Dermis blood vessel endothelial cell (primary cell): ENCODE measurements around the gene SRPK1. TPM values are rescaled to one million over a fixed set of nuclear protein-coding genes. Genes with fewer than 3 reads are reported as not detected.

Experiments used
- DNase-seq: peaks from one replicate; pipeline ENCODE4 v3.0.0; 2010
- total RNA-seq: library from RNA; depleted of rRNA; stranded (reverse); fragments of >200 nt; gene quantifications from 2 replicates; pipeline ENCODE4 v1.2.3, GENCODE V29; 2014

Gene SRPK1
- total RNA-seq, 1 donor from 2014 or later = 68.4 TPM

DNA sequence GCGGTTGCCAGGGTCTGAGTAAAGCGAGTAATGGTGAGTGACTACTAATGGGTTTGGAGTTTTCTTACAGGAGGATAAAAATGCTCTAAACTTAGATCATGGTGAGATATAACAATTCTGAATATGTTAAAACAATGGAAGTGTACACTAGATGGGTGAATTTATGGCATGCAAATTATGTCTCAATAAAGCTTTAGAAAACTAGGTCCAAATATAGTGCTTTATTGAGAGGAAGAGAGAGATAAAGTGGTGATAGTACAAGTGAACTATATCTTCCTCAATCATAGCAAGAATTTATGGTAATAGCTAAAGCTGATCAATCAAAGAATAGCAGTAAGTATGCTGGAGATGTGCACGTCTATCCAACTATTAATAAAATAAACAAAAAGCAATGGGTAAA is 23.9 kb downstream of the SRPK1 start:
- no peak for DNase-seq

DNA sequence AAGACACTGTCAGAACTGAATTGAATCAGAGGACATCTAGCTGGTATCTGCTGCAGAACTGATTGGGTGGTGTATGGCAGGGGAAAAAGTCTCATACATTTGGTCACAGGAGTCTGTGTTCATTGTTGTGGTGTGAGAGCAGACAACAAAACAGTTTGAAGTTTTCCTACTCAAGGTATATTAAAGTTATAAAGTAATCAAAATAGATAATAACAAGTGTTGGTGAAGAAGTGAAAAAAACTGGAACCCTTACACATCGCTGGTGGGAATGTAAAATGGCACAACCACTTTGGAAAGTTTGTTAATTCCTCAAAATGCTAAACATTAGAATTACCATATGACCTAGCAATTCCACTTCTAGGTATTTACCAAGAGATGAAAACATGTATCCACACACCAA is 24.7 kb downstream of the SRPK1 start:
- no peak for DNase-seq

DNA sequence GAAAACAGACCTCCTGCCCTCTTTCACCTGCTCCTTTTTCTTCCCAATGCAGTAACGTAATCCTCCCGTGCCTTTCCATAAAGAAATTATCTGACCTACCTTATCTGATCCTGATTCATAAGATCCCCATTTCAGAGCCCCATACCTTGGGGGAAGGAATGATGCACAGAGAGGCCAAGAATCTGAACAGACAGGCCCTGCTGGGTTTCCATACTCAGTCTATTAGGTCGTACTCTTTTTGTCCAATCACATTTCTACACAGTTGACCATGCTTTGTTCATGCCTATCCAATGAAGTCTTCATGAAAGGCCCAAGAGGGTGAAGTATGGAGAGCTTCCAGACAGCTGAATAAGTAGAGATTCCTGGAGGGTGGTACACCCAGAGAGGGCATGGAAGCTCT is 25.3 kb downstream of the SRPK1 start:
- no peak for DNase-seq

DNA sequence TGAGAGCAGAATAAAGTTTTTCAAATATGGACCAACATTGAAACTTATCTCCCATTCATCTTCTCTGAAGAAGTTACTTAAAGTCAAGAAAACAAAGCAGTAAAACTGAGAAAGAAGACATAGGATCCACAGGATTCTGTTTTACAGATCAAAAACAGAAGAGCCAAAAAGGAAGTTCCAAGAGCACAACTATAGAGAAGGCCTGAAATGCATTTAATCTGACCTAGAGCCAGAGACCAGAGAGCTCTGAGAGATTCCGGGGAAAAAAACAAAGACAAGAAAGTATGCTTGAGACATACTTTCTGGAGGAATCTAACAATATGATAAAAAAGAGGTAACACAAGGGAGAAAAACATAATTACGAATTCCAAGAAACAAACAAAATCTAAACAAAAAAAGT is 26.1 kb downstream of the SRPK1 start:
- DNase-seq = no peak

DNA sequence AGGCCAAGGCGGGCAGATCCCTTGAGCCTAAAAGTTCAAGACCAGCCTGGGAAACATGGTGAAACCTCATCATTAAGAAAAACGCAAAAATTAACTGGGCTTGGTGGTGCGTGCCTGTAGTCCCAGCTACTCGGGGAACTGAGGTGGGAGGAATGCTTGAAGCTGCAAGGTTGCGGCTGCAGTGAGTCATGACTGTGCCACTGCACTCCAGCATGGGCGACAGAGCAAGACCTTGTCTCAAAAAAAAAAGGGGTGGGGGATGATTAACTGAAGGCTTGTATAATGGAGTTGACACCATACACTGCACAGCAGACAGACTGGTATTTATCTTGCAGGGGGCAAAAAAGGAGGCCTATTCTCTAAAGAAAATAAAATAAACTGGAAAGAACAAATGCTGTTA is 27.7 kb downstream of the SRPK1 start:
- no peak for DNase-seq

DNA sequence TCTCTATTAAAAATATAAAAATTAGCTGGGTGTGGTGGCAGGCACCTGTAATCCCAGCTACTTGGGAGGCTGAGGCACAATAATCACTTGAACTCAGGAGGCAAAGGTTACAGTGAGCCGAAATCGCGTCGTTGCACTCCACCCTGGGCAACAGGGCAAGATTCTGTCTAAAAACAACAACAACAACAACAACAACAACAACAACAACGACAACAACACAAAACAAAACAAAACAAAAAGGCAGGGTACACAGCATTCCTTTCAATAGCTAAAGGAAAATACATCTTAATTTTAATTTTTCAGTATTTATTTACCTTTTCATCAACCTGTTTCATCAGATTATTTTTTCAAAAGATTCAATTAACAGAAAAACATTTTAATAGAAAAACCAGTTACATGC is 28.4 kb downstream of the SRPK1 start:
- no peak for DNase-seq

DNA sequence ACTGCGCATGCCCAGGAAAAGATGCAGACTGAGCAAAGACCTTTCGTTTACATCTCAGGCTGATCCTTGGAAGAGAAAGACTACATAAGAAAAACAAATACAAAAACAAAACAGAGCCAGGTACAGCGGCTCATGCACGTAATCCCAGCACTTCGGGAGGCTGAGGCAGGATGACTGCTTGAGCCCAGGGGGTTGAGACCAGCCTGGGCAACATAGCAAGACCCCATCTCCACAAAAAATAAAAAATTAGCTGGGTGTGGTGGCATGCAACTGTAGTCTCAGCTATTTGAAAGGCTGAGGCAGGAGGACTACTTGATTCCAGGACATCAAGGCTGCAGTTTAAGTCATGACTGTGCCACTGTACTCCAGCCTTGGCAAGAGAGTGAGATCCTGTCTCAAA is 41.7 kb downstream of the SRPK1 start:
- DNase-seq = no peak

DNA sequence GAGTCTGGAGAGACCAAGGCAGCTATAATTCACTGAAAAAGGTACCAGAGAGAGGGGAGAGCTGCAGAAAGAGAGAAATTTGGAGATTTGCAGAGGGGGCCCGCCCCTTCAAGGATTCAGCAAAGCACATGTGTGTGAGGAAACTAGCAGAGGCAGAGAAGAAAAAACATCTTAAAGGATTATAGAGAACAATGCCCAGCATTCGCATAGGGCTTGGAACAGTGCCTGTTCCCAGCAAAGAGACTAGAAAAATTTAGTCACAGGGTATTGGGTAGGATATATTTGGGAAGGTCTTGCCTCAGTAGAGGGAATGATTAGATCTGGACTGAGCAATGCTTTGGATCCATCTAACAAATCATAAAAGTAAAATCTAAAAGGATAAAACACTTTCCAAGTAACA is 44.0 kb downstream of the SRPK1 start:
- no peak for DNase-seq

DNA sequence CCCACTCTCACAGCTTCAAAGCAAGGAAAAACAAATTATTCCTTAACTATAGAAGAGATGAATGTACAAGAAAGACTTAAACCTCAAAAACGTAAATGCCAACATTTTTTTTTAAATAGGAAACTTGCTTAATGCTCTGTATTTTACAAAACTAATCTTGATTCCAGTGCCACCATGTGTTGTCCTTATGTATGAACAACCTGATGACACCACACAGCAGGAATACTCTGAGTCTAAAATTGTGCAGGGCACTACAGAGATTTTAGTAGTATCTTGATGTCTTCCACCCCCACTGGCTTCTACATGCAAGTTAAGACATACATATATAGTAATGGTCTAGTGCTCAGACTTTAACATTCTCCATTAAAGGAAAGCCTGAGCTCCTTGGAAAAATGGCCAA is 46.2 kb downstream of the SRPK1 start:
- no peak for DNase-seq

DNA sequence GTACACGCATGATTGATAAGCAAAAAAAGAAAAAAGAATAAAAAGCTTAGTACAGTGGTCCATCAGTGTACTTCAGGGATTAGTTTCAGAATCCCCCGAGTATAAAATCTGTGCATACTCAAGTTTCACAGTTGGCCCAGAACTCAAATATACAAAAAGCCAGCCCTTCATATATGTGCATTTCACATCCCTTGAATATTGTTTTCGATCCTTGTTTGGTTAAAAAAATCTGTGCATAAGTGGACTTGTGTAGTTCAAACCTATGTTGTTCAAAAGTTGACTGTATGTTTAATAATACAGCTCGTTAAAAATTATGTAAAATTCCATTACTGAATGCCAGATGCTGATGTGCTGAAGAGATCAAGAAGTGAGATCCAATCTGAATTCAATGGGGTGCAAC is 61.5 kb downstream of the SRPK1 start:
- DNase-seq = no peak

DNA sequence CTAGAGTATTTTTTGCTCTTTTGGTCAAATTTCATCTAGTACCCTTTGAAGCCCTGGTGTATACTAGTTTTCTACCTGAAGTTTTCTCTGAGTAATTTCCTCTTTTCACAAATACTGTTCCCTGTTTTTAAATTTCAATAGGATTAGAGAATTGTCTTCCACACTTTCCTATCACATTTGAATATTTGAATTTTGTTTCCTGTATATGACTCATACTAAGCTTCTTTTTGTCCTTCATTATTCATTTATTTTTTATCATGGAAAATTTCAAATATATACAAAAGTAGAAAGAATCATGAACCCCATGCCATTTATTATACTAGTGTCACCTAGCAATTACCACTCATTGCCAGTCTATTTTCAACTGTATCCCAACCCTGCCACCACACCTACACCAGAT is 63.0 kb downstream of the SRPK1 start:
- no peak for DNase-seq

DNA sequence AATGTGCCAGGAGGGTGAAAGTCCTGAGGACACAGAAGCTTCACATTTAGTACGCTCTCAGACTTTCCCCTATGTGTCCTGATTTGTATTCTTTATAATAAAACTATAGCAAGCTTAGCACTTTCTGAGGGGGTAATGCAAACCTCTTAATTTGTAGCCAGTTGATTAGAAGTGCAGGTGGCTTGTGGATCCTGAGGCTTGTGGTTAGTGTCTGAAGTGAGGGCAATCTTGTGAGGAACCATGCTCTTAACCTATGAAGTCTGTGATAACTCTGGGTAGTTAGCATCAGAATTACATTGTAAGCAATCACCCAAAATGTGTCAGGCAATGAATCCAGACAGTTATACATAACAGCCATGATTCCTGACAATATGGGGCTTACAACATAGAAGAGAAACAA is 64.6 kb downstream of the SRPK1 start:
- DNase-seq = no peak

DNA sequence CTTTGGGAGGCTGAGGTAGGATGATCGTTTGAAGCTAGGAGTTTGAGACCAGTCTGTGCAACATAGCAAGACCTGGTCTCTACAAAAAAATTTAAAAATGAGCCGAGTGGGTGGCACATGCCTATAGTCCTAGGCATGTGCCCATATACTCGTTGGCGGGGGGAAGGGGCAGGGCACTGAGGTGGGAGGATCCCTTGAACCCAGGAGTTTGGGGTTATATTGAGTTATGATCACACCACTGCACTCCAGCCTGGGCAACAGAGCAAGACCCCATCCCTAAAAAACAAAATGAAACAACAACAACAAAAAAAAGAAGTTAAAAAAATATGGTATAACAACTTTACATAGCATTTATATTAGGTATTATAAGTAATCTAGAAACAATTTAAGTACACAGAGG is 67.9 kb downstream of the SRPK1 start:
- no peak for DNase-seq

DNA sequence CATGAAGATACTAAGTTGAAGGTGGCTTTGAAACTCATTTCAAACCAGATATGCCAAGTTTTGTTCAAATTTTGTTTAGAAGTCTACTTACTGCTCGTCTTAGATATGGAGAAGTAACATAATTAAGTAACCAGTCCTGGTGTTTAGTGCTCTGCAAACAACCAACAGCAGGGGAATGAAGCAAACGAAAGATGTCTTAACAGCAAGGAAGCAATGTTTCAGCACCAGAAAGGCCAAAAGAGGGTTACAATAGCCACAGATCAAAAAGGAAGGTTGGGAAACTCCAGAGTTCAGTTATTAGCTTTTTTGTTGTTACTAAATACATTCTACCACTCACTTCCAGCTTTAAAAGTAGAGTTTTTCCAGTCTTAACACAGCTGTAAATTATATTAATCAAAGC is 70.7 kb downstream of the SRPK1 start:
- no peak for DNase-seq

DNA sequence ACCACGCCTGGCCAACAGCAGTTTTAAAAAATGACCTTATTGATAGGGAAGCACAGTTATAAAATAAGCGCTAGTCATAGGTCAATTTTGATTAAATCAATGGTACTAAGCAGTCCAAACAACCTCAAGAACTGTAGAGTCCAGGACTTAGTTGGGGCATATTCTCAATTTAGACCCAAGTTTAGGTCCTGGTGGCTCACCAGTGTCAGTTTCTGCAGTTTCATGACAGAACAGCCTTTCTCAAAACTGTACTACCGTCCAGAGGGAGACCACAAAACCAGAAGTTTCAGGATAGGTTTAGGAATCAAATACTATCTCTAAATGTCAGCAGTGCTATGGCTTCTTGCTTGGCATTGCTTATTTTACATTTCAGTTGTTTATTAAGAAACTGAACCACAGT is 76.6 kb downstream of the SRPK1 start:
- no peak for DNase-seq

DNA sequence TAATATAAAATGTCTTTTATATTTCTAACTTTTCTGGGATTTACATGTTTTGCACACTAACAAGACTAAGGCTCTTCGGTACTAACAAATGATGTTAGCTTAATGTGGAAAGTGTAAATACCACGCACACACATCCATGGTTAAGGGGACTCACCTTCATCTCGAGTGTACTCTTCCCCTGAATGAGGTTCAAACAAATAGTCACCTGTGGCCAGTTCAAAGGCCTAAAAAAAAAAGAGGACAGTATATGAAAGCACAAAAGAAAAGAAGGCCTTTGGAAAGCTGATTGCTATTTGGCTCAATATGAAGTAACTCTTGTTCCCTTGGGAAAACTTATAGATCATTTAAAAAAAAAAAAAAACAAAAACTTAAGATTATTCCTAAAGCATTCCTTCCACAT is 78.5 kb downstream of the SRPK1 start:
- DNase-seq = no peak

DNA sequence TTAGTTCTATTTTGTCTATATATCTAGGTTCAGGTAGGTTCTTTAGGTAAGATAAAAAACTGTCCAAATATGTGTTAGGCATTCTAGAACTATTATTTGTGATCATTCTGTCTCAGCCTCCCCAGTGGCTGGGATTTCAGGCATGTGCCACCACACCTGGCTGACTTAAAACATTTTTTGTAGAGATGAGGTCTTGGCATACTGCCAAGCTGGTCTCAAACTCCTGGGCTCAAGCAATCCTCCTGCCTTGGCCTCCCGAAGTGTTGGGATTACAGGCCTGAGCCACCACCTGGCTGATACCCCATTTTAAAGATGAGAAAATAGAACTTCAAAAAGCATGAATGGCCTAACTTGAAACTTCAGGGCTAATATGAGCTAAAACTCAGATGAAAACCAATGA is 81.9 kb downstream of the SRPK1 start:
- no peak for DNase-seq

DNA sequence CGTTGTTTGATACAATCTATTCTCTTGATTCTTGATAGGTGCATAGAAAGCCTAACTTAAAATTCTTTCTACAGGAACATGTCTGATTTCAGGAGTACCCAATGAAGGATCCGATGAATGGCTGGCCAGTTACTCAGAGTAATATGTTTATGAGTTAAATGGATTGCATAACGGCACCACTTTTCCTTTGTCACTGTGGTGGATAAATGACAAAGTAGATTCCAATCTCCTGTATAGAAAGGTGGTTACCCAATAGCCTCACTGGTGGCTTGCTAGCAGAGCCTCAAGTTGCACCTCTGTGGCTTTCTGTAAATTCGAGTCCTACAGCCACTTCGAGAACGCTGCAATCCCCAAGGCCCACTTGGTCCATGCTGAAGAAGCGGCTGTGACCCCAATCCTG is 87.4 kb downstream of the SRPK1 start:
- DNase-seq = no peak

DNA sequence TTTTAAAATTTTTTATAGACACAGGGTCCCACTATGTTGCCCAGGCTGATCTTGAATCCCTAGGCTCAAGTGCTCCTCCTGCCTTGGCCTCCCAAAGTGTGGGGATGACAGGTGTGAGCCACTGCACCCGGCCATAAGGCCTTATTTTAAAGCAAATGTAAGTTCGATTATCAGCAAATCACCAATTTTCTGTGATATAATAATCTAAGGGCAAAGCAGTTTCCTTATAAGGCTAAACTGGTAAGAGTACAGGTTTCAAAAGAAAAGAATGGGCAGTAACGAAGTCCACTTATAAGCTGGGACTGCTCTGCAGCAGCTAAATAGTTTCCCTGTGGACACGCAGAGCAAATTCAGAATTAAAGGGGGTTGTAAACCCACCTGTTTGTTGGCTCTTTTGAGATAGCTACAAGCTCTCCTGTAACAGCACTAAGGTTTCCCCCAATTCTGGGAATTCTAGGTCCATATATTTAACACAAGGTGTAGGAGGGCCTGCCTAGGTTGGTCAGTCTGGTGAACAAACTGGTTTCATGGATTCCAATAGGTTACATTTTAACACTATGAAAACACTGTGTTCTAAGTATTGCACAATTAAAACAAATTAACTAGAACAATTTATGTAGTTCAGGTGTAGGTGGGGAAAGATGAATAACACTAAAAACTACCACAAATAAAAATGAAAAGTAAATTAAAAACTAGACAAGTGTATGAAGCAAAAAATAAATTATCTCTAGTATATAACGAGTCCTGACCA is 89.5 kb downstream of the SRPK1 start:
- DNase-seq = no peak

DNA sequence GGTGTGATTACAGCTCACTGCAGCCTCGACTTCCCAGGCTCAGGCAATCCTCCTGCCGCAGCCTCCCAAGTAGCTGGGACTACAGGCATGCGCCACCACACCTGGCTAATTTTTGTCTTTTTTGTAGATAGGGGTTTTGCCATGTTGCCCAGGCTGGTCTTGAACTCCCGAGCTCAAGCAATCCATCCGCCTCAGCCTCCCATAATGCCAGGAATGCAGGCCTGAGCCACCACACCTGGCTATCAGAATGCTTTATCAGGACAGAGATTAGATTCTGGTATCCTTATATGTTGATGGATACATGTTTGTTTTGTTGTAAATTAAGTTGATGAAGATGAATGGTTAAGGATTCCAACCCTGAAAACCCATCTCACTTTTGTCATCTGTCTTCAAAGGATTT is 91.6 kb downstream of the SRPK1 start:
- DNase-seq = no peak

DNA sequence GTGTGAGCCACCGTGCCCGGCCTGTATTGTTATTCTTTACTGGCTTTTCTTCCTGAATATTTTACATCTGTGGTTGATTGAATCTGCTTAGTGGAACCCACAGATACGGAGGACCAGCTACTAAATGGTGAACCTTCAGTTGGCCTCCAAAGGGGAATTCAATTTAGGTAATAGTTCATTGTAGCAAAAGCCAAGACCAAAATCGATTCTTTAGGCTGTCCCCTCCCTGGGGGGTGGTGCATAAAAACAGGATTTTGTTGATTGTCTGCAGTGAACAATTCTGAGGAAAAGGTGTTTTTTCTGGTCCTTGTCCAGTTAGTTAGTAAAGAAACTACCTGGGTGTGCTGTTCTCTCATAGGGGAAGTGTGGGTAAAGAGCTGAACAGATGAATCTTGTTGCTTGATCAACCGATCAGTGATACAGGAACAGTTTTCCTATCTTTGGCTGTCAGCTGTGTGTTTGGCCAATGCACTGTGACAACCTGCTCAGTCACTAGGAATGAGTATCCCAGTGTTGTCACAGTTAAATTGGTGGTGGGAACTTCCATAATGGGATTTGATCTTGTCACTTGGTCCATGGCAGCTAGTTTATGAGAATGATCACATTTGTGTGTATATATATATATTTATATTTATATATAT is 96.2 kb downstream of the SRPK1 start:
- DNase-seq = no peak

DNA sequence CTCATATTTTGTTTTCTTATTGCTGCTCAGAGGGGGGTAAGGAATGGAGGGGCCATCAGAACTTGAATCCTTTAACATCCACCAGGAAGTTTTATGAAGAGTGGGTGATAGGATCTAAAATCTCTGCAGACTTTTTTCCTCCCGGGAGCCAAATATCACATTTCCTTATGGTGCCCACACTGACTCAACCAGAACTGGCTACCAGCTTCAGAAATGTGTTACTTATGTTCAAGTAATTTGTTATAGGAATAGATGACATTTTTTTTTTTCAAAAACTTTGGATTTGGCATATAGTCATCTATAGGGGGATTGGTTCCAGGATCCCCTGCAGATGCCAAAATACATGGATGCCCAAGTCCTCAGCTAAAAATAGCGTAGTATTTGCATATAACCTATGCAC is 97.3 kb downstream of the SRPK1 start:
- no peak for DNase-seq

DNA sequence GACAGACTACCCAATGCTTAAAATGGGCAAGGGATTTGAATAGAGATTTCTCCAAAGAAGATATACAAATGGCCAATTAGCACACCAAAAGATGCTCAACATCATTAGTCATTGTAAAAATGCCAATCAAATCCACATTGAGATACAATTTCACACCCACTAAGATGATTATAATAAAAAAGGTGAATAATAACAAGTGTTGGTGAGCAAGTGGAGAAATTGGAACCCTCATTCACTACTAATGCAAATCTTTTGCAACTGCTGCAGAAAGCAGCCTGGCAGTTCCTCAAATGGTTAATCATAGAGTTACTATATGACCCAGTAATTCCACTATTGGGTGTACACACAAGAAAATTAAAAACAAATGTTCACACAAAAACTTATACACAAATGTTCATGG is 103.4 kb downstream of the SRPK1 start:
- no peak for DNase-seq

DNA sequence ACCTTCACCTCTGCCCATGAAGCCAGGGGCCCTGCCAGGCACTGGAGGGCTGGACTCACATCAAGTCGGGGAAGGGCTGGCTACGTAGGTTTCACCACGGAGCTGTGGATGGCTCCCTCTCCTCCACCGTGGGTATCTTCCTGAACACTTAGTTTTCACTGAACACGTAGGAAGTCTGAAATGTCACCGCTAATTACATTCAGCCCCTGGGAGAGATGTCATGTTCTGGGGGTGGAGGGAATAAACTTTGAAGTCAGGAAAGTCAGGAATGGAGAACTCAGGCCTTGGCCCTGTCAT is 109.3 kb downstream of the SRPK1 start:
- DNase-seq = no peak
